Tibial nerve (tissue), 4 donors: Measurements from ENCODE around the gene RYK. TPM values are rescaled to one million over a fixed set of nuclear protein-coding genes. Genes with fewer than 3 reads are reported as not detected.

Source experiments
- DNase-seq, 2 donors: peaks; one replicate each; pipeline ENCODE4 v3.0.0-alpha.2; 2019; ENCODE audit warnings: low spot score in 2 of 2
- H3K27ac ChIP-seq, 4 donors: fragments of 200-600 bp; sonication (generic) in 3 of 4; one replicate each; pipeline ENCODE4 v1.5.1; 2017 to 2019; ENCODE audit warnings: mild to moderate bottlenecking in 1 of 4
- H3K27me3 ChIP-seq, 2 donors: fragments of 200-600 bp; sonication (generic) in 1 of 2; one replicate each; pipeline versions ENCODE4 v1.5.1 to v1.6.0; 2017 to 2019
- H3K36me3 ChIP-seq, 3 donors: fragments of 200-600 bp; sonication (generic); one replicate each; pipeline ENCODE4 v1.5.1; 2018 to 2019
- H3K4me1 ChIP-seq, 4 donors: fragments of 200-600 bp; sonication (generic) in 3 of 4; one replicate each; pipeline ENCODE4 v1.5.1; 2017 to 2019
- H3K4me3 ChIP-seq, 4 donors: fragments of 200-600 bp; sonication (generic) in 3 of 4; one replicate each; pipeline ENCODE4 v1.5.1; 2017 to 2019; ENCODE audit warnings: mild to moderate bottlenecking in 1 of 4, moderate library complexity in 1 of 4
- H3K9me3 ChIP-seq, 4 donors: fragments of 200-600 bp; sonication (generic) in 3 of 4; one replicate each; pipeline ENCODE4 v1.5.1; 2017 to 2019
- CTCF ChIP-seq, 5 experiments: fragments of 200-600 bp in 3 of 5; fragments of 450-650 bp in 2 of 5; sonication (generic) in 3 of 5; IDR thresholded peaks; one replicate each; pipeline ENCODE4 v1.5.1; 2016 to 2019; ENCODE audit warnings: antibody characterized with exemption in 5 of 5, mild to moderate bottlenecking in 3 of 5, moderate library complexity in 2 of 5
- EP300 ChIP-seq, 2 donors: sonication (generic); formaldehyde crosslinking; IDR thresholded peaks; one replicate each; pipeline ENCODE4 v1.6.1; 2017; ENCODE audit warnings: antibody characterized with exemption in 2 of 2, mild to moderate bottlenecking in 1 of 2
- POLR2A ChIP-seq, 2 donors: fragments of 450-650 bp; IDR thresholded peaks; one replicate each; pipeline ENCODE4 v1.6.1; 2017; ENCODE audit warnings: antibody characterized with exemption in 2 of 2, mild to moderate bottlenecking in 2 of 2, moderate library complexity in 2 of 2
- WGBS, 2 donors: methylation state at CpG; one replicate each; pipeline ENCODE4 v1.1.5; 2018; 5-methylcytosine and 5-hydroxymethylcytosine counted together
- total RNA-seq, 4 donors: library from RNA; depleted of rRNA; stranded (reverse); fragments of >200 nt; gene quantifications; one replicate each; pipeline ENCODE4 v1.1.0, GENCODE V29; 2016

Gene RYK
- total RNA-seq, 4 donors from 2014 or later, result 33.9 to 69.9 (median 57.8) TPM

DNA sequence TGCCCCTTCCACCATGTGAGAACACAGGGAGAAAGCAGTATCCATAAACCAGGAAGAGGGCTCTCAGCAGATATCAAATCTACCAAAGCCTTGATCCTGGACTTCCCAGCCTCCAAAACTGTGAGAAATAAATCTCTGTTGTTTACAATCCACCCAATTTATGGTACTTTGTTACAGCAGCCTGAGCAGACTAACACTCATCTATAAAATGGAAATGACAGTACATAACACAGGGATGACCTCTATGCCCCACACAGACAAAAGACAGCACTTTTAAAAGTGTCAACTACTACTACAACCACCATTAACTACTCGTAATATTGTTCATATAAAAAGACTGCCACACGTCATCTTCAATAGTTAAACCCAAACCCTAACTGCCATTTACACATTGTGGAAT is 5.7 kb downstream of the RYK start:
- no peak for DNase-seq
- H3K4me1 ChIP-seq, result peaks cover 0 to 57% (median 8%) of the 10 kb centered on the region in 4 donors
- H3K27ac ChIP-seq, result no peak overlapping the region
- 88 to 89% methylated on average over 2 of the region's 2 CpGs for WGBS, 2 donors
- H3K4me3 ChIP-seq, result no peak overlapping the region
- H3K36me3 ChIP-seq, result peaks cover 0 to 4% (median 0%) of the 10 kb centered on the region in 3 donors
- TF ChIP-seq POLR2A (IDR thresholded peaks at IDR 0.05) (no peak), EP300 (IDR thresholded peaks at IDR 0.05) (no peak), CTCF (IDR thresholded peaks at IDR 0.05) (no peak)
- H3K27me3 ChIP-seq, result no peaks in the 10 kb centered on the region
- no peaks in the 10 kb centered on the region for H3K9me3 ChIP-seq

- Histone ChIP-seq H3K9me3 (no peaks in the 10 kb centered on the region), H3K27ac (peak overlapping the region in 1 of 4 donors; percentile 40), H3K27me3 (no peaks in the 10 kb centered on the region), H3K4me3 (no peak overlapping the region), H3K4me1 (peaks cover 0 to 58% (median 3%) of the 10 kb centered on the region in 4 donors), H3K36me3 (peaks cover 0 to 4% (median 0%) of the 10 kb centered on the region in 3 donors)
- WGBS, 2 donors, result 87 to 89% methylated on average over 3 of the region's 3 CpGs
- peak in 1 of 2 donors; percentile 40 for TF ChIP-seq EP300 (IDR thresholded peaks at IDR 0.05)
- no peak for TF ChIP-seq CTCF (IDR thresholded peaks at IDR 0.05)
- DNase-seq, result peak in 1 of 2 donors; percentile 18
These were observed 7.7 kb downstream of the RYK start for GRCh38 chr3:134242649-134243617.

DNA sequence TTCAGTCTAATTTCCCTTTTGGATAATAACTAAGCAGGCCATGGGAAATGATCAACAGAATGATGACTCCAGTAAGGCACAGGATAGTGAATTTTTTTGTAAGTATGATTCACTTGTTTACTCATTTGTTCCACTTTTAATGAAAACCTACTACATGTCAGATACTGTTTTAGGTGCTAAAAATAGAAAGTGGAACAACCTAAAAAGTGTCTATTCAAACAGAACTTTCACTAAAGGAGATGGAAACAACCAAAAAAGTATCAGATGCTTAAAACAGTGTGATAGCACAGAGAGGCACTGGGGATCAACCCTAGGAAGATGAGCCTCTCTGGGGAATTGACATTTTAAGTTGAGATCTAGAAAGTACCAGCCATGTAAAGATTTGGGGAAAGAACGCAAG is 11.1 kb downstream of the RYK start:
- WGBS, 2 donors, result 94 to 97% methylated on average over 1 of the region's 1 CpG
- Histone ChIP-seq H3K27ac (peak overlapping the region in 2 of 4 donors; percentile 3 to 43), H3K27me3 (no peaks in the 10 kb centered on the region), H3K4me1 (peaks cover 0 to 69% (median 25%) of the 10 kb centered on the region in 4 donors), H3K36me3 (no peaks in the 10 kb centered on the region), H3K4me3 (no peak overlapping the region), H3K9me3 (no peaks in the 10 kb centered on the region)
- no peak for DNase-seq
- TF ChIP-seq CTCF (IDR thresholded peaks at IDR 0.05) (no peak), EP300 (IDR thresholded peaks at IDR 0.05) (no peak), POLR2A (IDR thresholded peaks at IDR 0.05) (no peak)

- peaks cover 0 to 64% (median 25%) of the 10 kb centered on the region in 4 donors for H3K4me1 ChIP-seq
These were observed 13.1 kb downstream of the RYK start for GRCh38 chr3:134237454-134238145.

More at GRCh38 chr3:134237454-134238145, 13.1 kb downstream of the RYK start:
- TF ChIP-seq CTCF (IDR thresholded peaks at IDR 0.05) (no peak), EP300 (IDR thresholded peaks at IDR 0.05) (no peak), POLR2A (IDR thresholded peaks at IDR 0.05) (no peak)
- Histone ChIP-seq H3K27me3 (no peaks in the 10 kb centered on the region), H3K27ac (peak overlapping the region in 2 of 4 donors; percentile 43 to 74), H3K9me3 (no peaks in the 10 kb centered on the region), H3K36me3 (no peaks in the 10 kb centered on the region), H3K4me3 (no peak overlapping the region)
- WGBS, 2 donors, result 61 to 68% methylated on average over 4 of the region's 4 CpGs
- DNase-seq, result no peak
